Left ventricle myocardium inferior (tissue), 1 donor: ENCODE results near the gene NDST1. TPM values are rescaled to one million over a fixed set of nuclear protein-coding genes. Genes with fewer than 3 reads are reported as not detected.

Source experiments
- DNase-seq: peaks from one replicate; pipeline ENCODE4 v3.0.0-alpha.2; 2020
- H3K27ac ChIP-seq: fragments of 200-600 bp; replicated peaks from 2 replicates; pipeline ENCODE4 v1.8.0; 2021
- H3K27me3 ChIP-seq: fragments of 200-600 bp; 2 replicates; pipeline ENCODE4 v1.8.0; 2021; ENCODE audit warnings: low read depth
- H3K36me3 ChIP-seq: fragments of 200-600 bp; 2 replicates; pipeline ENCODE4 v1.8.0; 2021
- H3K4me1 ChIP-seq: fragments of 200-600 bp; 2 replicates; pipeline ENCODE4 v1.8.0; 2021
- H3K4me3 ChIP-seq: fragments of 200-600 bp; 2 replicates; pipeline ENCODE4 v1.8.0; 2021; ENCODE audit warnings: mild to moderate bottlenecking, moderate library complexity
- H3K9me3 ChIP-seq: fragments of 200-600 bp; replicated peaks from 2 replicates; pipeline ENCODE4 v1.8.0; 2021
- CTCF ChIP-seq: fragments of 200-600 bp; IDR thresholded peaks from 2 replicates; pipeline ENCODE4 v1.8.0; 2021; ENCODE audit warnings: antibody characterized with exemption, mild to moderate bottlenecking, borderline replicate concordance
- intact Hi-C: fragments of 100-400 bp; cut with micrococcal nuclease; formaldehyde crosslinking; loops from one replicate; pipeline ENCODE4 v1.11.0; 2022
- total RNA-seq: library from RNA; stranded (reverse); fragmentation: NEBNext Ultra II Directional; extraction: Animal tissue kit (Norgen Biotek cat#: 25700); gene quantifications from one replicate; pipeline ENCODE4 v1.2.1, GENCODE V29; 2021
- donor health status: DM: no; HTN: yes; CAD: no; lungs with severe emphysema.

Gene NDST1
- total RNA-seq, 1 donor from 2014 or later: 58.9 TPM

- intact Hi-C loops: no loop called here
- Histone ChIP-seq H3K4me1 (peaks cover 82% of the 10 kb centered on the region), H3K9me3 (no peaks in the 10 kb centered on the region), H3K27ac (peak overlapping the region; percentile 90), H3K27me3 (no peaks in the 10 kb centered on the region), H3K36me3 (no peaks in the 10 kb centered on the region), H3K4me3 (no peak overlapping the region)
- TF ChIP-seq CTCF: no peak
- no peak for DNase-seq
Measured at GRCh38 chr5:150607105-150607504, 99.2 kb downstream of the NDST1 start.

Other genes with a start within 250 kb of the NDST1 start
- 19.4 TPM for gene CAMK2A, start 218.4 kb upstream of the NDST1 start, total RNA-seq
- gene ARSI, start 205.2 kb upstream of the NDST1 start, total RNA-seq: 0.16 TPM
- gene TCOF1, start 150.4 kb upstream of the NDST1 start, total RNA-seq: 19.3 TPM
- 251 TPM for gene CD74, start 95.2 kb upstream of the NDST1 start, total RNA-seq
- gene RPS14, start 58.4 kb upstream of the NDST1 start, total RNA-seq: 1,202 TPM
- gene SYNPO, start 132.5 kb downstream of the NDST1 start, total RNA-seq: 715 TPM
- gene MYOZ3, start 153.1 kb downstream of the NDST1 start, total RNA-seq: 6.2 TPM
- 25.2 TPM for gene RBM22, start 192.9 kb downstream of the NDST1 start, total RNA-seq